Effector CD8-positive, alpha-beta T cell (primary cell): ENCODE measurements around the gene AGMO.

Experiments
- DNase-seq: peaks from one replicate; lab custom pipeline; 2025; lab: John Stamatoyannopoulos, UW

The AGMO gene

GRCh38 chr7:15457990-15458955, 103.5 kb downstream of the AGMO start:
- DNase-seq, result no peak

- no peak for DNase-seq
Measured at GRCh38 chr7:15452670-15453069, 109.1 kb downstream of the AGMO start.

- DNase-seq, result no peak
Measured at GRCh38 chr7:15446722-15447121, 115.1 kb downstream of the AGMO start.

- DNase-seq, result no peak
Measured at GRCh38 chr7:15446280-15446679, 115.5 kb downstream of the AGMO start.

GRCh38 chr7:15441915-15442314, 119.9 kb downstream of the AGMO start:
- DNase-seq, result no peak

- no peak for DNase-seq
Measured at GRCh38 chr7:15440482-15440881, 121.3 kb downstream of the AGMO start.

- DNase-seq, result no peak
Measured at GRCh38 chr7:15439853-15440252, 122.0 kb downstream of the AGMO start.

GRCh38 chr7:15433151-15433550, 128.7 kb downstream of the AGMO start:
- DNase-seq, result no peak

GRCh38 chr7:15430911-15431310, 130.9 kb downstream of the AGMO start:
- DNase-seq, result no peak

GRCh38 chr7:15430191-15430590, 131.6 kb downstream of the AGMO start:
- no peak for DNase-seq

- DNase-seq, result no peak
Measured at GRCh38 chr7:15424468-15424867, 137.3 kb downstream of the AGMO start.

- no peak for DNase-seq
Measured at GRCh38 chr7:15419596-15419995, 142.2 kb downstream of the AGMO start.

- no peak for DNase-seq
Measured at GRCh38 chr7:15418264-15418663, 143.6 kb downstream of the AGMO start.

- no peak for DNase-seq
Measured at GRCh38 chr7:15417341-15417988, 144.3 kb downstream of the AGMO start.

- DNase-seq, result no peak
Measured at GRCh38 chr7:15411019-15411418, 150.8 kb downstream of the AGMO start.

GRCh38 chr7:15407910-15408309, 153.9 kb downstream of the AGMO start:
- no peak for DNase-seq

GRCh38 chr7:15403751-15404150, 158.1 kb downstream of the AGMO start:
- no peak for DNase-seq

GRCh38 chr7:15403315-15403714, 158.5 kb downstream of the AGMO start:
- DNase-seq, result no peak

GRCh38 chr7:15402436-15403136, 159.2 kb downstream of the AGMO start:
- DNase-seq, result no peak

- DNase-seq, result no peak
Measured at GRCh38 chr7:15400440-15400839, 161.4 kb downstream of the AGMO start.

GRCh38 chr7:15399441-15399840, 162.4 kb downstream of the AGMO start:
- no peak for DNase-seq

GRCh38 chr7:15397922-15398760, 163.7 kb downstream of the AGMO start:
- no peak for DNase-seq
